NCI-H2196 treated with DMSO at 0.1 percent for 48 hours (cell line): ENCODE data around the gene BEX3.
"Not testable (repeated sequence)": the region's sequence is repeated elsewhere in the genome, so short reads cannot be mapped to it uniquely, and the experiment has no call there.

Source experiments
- DNase-seq: peaks from one replicate; lab custom pipeline; 2025; ENCODE audit not compliant: unreplicated experiment; lab: John Stamatoyannopoulos, UW

The BEX3 gene

GRCh38 chrX:103378990-103379389 is 2.7 kb downstream of the BEX3 start:
- DNase-seq = no peak

- DNase-seq = no peak
Measured at GRCh38 chrX:103382877-103383276, 6.5 kb downstream of the BEX3 start.

- DNase-seq = no peak
Measured at GRCh38 chrX:103384672-103385071, 8.3 kb downstream of the BEX3 start.

- not testable (repeated sequence) for DNase-seq
Measured at GRCh38 chrX:103385283-103385830, 9.0 kb downstream of the BEX3 start.

- DNase-seq = no peak
Measured at GRCh38 chrX:103386332-103386731, 10.0 kb downstream of the BEX3 start.

GRCh38 chrX:103393487-103393886 is 17.1 kb downstream of the BEX3 start:
- DNase-seq = no peak

- no peak for DNase-seq
Measured at GRCh38 chrX:103396186-103396585, 19.8 kb downstream of the BEX3 start.

GRCh38 chrX:103396660-103397059 is 20.3 kb downstream of the BEX3 start:
- no peak for DNase-seq

- DNase-seq = no peak
Measured at GRCh38 chrX:103397707-103398106, 21.4 kb downstream of the BEX3 start.

GRCh38 chrX:103398421-103398864 is 22.1 kb downstream of the BEX3 start:
- DNase-seq = no peak

GRCh38 chrX:103399744-103400143 is 23.4 kb downstream of the BEX3 start:
- DNase-seq = no peak

- no peak for DNase-seq
Measured at GRCh38 chrX:103400931-103401330, 24.6 kb downstream of the BEX3 start.

GRCh38 chrX:103404231-103405008 is 28.1 kb downstream of the BEX3 start:
- DNase-seq = peak; percentile 32

GRCh38 chrX:103405009-103405333 is 28.6 kb downstream of the BEX3 start:
- no peak for DNase-seq

- no peak for DNase-seq
Measured at GRCh38 chrX:103406256-103406655, 29.9 kb downstream of the BEX3 start.

GRCh38 chrX:103407776-103408175 is 31.4 kb downstream of the BEX3 start:
- no peak for DNase-seq

GRCh38 chrX:103411721-103412120 is 35.4 kb downstream of the BEX3 start:
- not testable (repeated sequence) for DNase-seq

- no peak for DNase-seq
Measured at GRCh38 chrX:103413705-103414387, 37.5 kb downstream of the BEX3 start.

GRCh38 chrX:103414561-103414960 is 38.2 kb downstream of the BEX3 start:
- no peak for DNase-seq

GRCh38 chrX:103415068-103415467 is 38.7 kb downstream of the BEX3 start:
- no peak for DNase-seq

- DNase-seq = no peak
Measured at GRCh38 chrX:103415528-103415927, 39.2 kb downstream of the BEX3 start.

GRCh38 chrX:103417370-103417769 is 41.0 kb downstream of the BEX3 start:
- no peak for DNase-seq
